Lung (tissue), 12 donors: ENCODE measurements around the gene ABCC4. TPM values are rescaled to one million over a fixed set of nuclear protein-coding genes. Genes with fewer than 3 reads are reported as not detected.

Experiments
- ATAC-seq: fragments of 200-7000 bp; cut with Tn5 transposase; one replicate; pipeline ENCODE4 v1.9.1; 2020; ENCODE audit warnings: moderate number of reproducible peaks; ENCODE audit not compliant: insufficient read depth, low FRiP score
- DNase-seq, 3 donors: peaks; one replicate each; pipeline ENCODE4 v3.0.0-alpha.2; 2013 to 2017
- H3K27ac ChIP-seq, 2 donors: one replicate each; pipeline ENCODE4 v1.5.1; 2013; ENCODE audit warnings: mild to moderate bottlenecking in 2 of 2, moderate library complexity in 2 of 2, control low read depth in 1 of 2, inconsistent platforms in 1 of 2, low read depth in 1 of 2, low read length in 1 of 2
- H3K27me3 ChIP-seq, 3 donors: one replicate each; pipeline ENCODE4 v1.5.1; 2013; ENCODE audit warnings: low read length in 2 of 3; ENCODE audit not compliant: control insufficient read depth in 3 of 3, insufficient read depth in 3 of 3
- H3K36me3 ChIP-seq, 4 donors: one replicate each; pipeline ENCODE4 v1.5.1; 2013; ENCODE audit warnings: low read length in 4 of 4, mild to moderate bottlenecking in 1 of 4, moderate library complexity in 1 of 4; ENCODE audit not compliant: control insufficient read depth in 4 of 4, insufficient read depth in 4 of 4
- H3K4me1 ChIP-seq, 5 donors: one replicate each; pipeline ENCODE4 v1.5.1; 2013; ENCODE audit warnings: low read length in 5 of 5, mild to moderate bottlenecking in 2 of 5, moderate library complexity in 1 of 5; ENCODE audit not compliant: control insufficient read depth in 5 of 5, insufficient read depth in 5 of 5
- H3K4me3 ChIP-seq: one replicate; pipeline ENCODE4 v1.5.1; 2013; ENCODE audit warnings: mild to moderate bottlenecking, control low read depth, moderate library complexity
- H3K9ac ChIP-seq, 2 donors: one replicate each; pipeline ENCODE4 v1.5.1; 2013; ENCODE audit warnings: low read length in 2 of 2, control low read depth in 1 of 2; ENCODE audit not compliant: insufficient read depth in 1 of 2
- H3K9me3 ChIP-seq, 4 donors: one replicate each; pipeline ENCODE4 v1.5.1; 2013; ENCODE audit warnings: low read length in 3 of 4, mild to moderate bottlenecking in 1 of 4, moderate library complexity in 1 of 4; ENCODE audit not compliant: control insufficient read depth in 4 of 4, insufficient read depth in 3 of 4
- CTCF ChIP-seq: IDR thresholded peaks from 2 replicates; pipeline ENCODE4 v1.5.1; 2012; ENCODE audit warnings: mild to moderate bottlenecking; ENCODE audit errors: control extremely low read depth, extremely low read depth
- WGBS, 2 donors: extraction: QIAGEN DNeasy Blood & Tissue Kit; methylation state at CpG; one replicate each; pipeline ENCODE4 v1.1.7; 2013; 5-methylcytosine and 5-hydroxymethylcytosine counted together
- polyA plus RNA-seq, 2 donors: library from polyadenylated mRNA; stranded (reverse); fragments of 200-250 nt; gene quantifications; one replicate each; pipeline ENCODE4 v1.2.1, GENCODE V29; 2013
- total RNA-seq, 2 donors: library from RNA; depleted of rRNA in 1 of 2; stranded (reverse); fragments of >200 nt in 1 of 2; gene quantifications; one replicate each; pipeline ENCODE4 v1.2.1, GENCODE V29; 2014 to 2021
- donor health status: control.
- donor health status: control.
- donor health status: Bipolar disorder and iron deficiency.
- donor health status: healthy.
- donor health status: DM: yes; HTN: yes; CAD: no.

Gene ABCC4
- total and polyA plus RNA-seq, 4 donors, result 7.1 to 38.7 (median 20.6) TPM

GRCh38 chr13:95083066-95083465 lies 218.2 kb downstream of the ABCC4 start:
- no peak for TF ChIP-seq CTCF

GRCh38 chr13:95075506-95075905 lies 225.7 kb downstream of the ABCC4 start:
- Histone ChIP-seq H3K27me3 (no peaks in the 10 kb centered on the region), H3K4me1 (no peaks in the 10 kb centered on the region), H3K27ac (no peak overlapping the region), H3K9ac (no peak overlapping the region), H3K4me3 (no peak overlapping the region), H3K36me3 (peaks cover 0 to 11% (median 7%) of the 10 kb centered on the region in 4 donors), H3K9me3 (peaks cover 0 to 1% (median 0%) of the 10 kb centered on the region in 4 donors)
- ATAC-seq (no peak), DNase-seq (no peak)
- TF ChIP-seq CTCF, result no peak
- WGBS, 2 donors, result 90% methylated on average over 5 of the region's 5 CpGs

More at GRCh38 chr13:95083066-95083465, 218.2 kb downstream of the ABCC4 start:
- Histone ChIP-seq H3K27ac (no peak overlapping the region), H3K4me3 (no peak overlapping the region), H3K36me3 (peaks cover 0 to 4% (median 0%) of the 10 kb centered on the region in 4 donors), H3K4me1 (no peaks in the 10 kb centered on the region), H3K9ac (no peak overlapping the region), H3K27me3 (no peaks in the 10 kb centered on the region), H3K9me3 (peaks cover 0 to 2% (median 0%) of the 10 kb centered on the region in 4 donors)
- no peak for ATAC-seq
- WGBS, 2 donors, result 76 to 90% methylated on average over 7 of the region's 7 CpGs
- DNase-seq, result no peak

GRCh38 chr13:95074820-95075219 lies 226.4 kb downstream of the ABCC4 start:
- no peaks in the 10 kb centered on the region for H3K27me3 ChIP-seq
- peaks cover 0 to 3% (median 0%) of the 10 kb centered on the region in 4 donors for H3K9me3 ChIP-seq
- no peak overlapping the region for H3K27ac ChIP-seq
- H3K9ac ChIP-seq, result no peak overlapping the region
- H3K4me1 ChIP-seq, result no peaks in the 10 kb centered on the region
- peaks cover 0 to 15% (median 10%) of the 10 kb centered on the region in 4 donors for H3K36me3 ChIP-seq
- TF ChIP-seq CTCF, result no peak
- ATAC-seq (no peak), DNase-seq (no peak)
- no peak overlapping the region for H3K4me3 ChIP-seq
- WGBS, 2 donors, result 93 to 94% methylated on average over 3 of the region's 3 CpGs

GRCh38 chr13:95073747-95074311 lies 227.4 kb downstream of the ABCC4 start:
- WGBS, 2 donors, result 95 to 96% methylated on average over 7 of the region's 7 CpGs
- ATAC-seq, result no peak
- Histone ChIP-seq H3K27me3 (no peaks in the 10 kb centered on the region), H3K27ac (no peak overlapping the region), H3K9ac (no peak overlapping the region), H3K4me1 (no peaks in the 10 kb centered on the region), H3K36me3 (peaks cover 0 to 15% (median 10%) of the 10 kb centered on the region in 4 donors), H3K4me3 (no peak overlapping the region), H3K9me3 (peaks cover 0 to 3% (median 0%) of the 10 kb centered on the region in 4 donors)
- TF ChIP-seq CTCF, result no peak
- no peak for DNase-seq
